ENCODE results near the gene CSNK1A1.

- no peak for TF ChIP-seq CTCF (IDR thresholded peaks at IDR 0.05)
- no peak for TF ChIP-seq ZFX (IDR thresholded peaks at IDR 0.05; ENCODE audit: borderline replicate concordance)
These were observed 102.8 kb downstream of the CSNK1A1 start for GRCh38 chr5:149448431-149448830.

Measured in 22Rv1 (cell line).